WTC11 (cell line): ENCODE results near the gene CYP2C18. TPM values are rescaled to one million over a fixed set of nuclear protein-coding genes. Genes with fewer than 3 reads are reported as not detected.

Experiments used
- ATAC-seq: fragments of 200-7000 bp; cut with Tn5 transposase; 2 replicates; pipeline ENCODE4 v1.10.0; 2021; ENCODE audit warnings: mild to moderate bottlenecking, moderate library complexity
- CTCF ChIA-PET: fragments of 300-600 bp; sonication (Branson Sonifier 250); formaldehyde crosslinking; loops from one replicate; lab custom pipeline; 2021; ENCODE audit warnings: antibody characterized with exemption; lab: Charles Lee
- POLR2A ChIA-PET: fragments of 350-600 bp; sonication (Branson Sonifier 250); formaldehyde crosslinking; loops from one replicate; lab custom pipeline; 2021; ENCODE audit warnings: antibody characterized with exemption; lab: Charles Lee
- DNase-seq: peaks from one replicate; pipeline ENCODE4 v3.0.0; 2021; ENCODE audit warnings: low spot score
- H3K27ac Mint-ChIP-seq: 2 replicates; pipeline ENCODE4 v1.8.0; 2021; ENCODE audit warnings: mixed read lengths
- H3K27me3 Mint-ChIP-seq: 2 replicates; pipeline ENCODE4 v1.8.0; 2021; ENCODE audit warnings: low read depth, mild to moderate bottlenecking, moderate library complexity, mixed read lengths
- H3K36me3 Mint-ChIP-seq: 2 replicates; pipeline ENCODE4 v1.8.0; 2021; ENCODE audit warnings: mixed read lengths
- H3K4me1 Mint-ChIP-seq: 2 replicates; pipeline ENCODE4 v1.8.0; 2022; ENCODE audit warnings: mixed read lengths
- H3K4me3 Mint-ChIP-seq: 2 replicates; pipeline ENCODE4 v1.8.0; 2021; ENCODE audit warnings: mild to moderate bottlenecking, moderate library complexity, mixed read lengths
- H3K9me3 Mint-ChIP-seq: 2 replicates; pipeline ENCODE4 v1.8.0; 2021; ENCODE audit warnings: mixed read lengths
- ATF1 ChIP-seq: sonication (generic); formaldehyde crosslinking; IDR thresholded peaks from 2 replicates; pipeline ENCODE4 v1.8.1; 2023; ENCODE audit warnings: mild to moderate bottlenecking, moderate library complexity, missing genetic modification reagents
- ATF3 ChIP-seq: sonication (generic); formaldehyde crosslinking; conservative IDR thresholded peaks from 2 replicates; pipeline ENCODE4 v1.8.1; 2022; ENCODE audit warnings: mild to moderate bottlenecking, missing genetic modification reagents
- E2F1 ChIP-seq: sonication (generic); formaldehyde crosslinking; IDR thresholded peaks from 2 replicates; pipeline ENCODE4 v1.8.0; 2022; ENCODE audit warnings: mild to moderate bottlenecking, missing genetic modification reagents
- GRHL2 ChIP-seq: fragments of 250-450 bp; sonication (Bioruptor Pico); IDR thresholded peaks from 2 replicates; pipeline ENCODE4 v1.8.0; 2022; ENCODE audit warnings: mild to moderate bottlenecking, moderate library complexity; ENCODE audit not compliant: insufficient replicate concordance, severe bottlenecking
- MYBL2 ChIP-seq: sonication (generic); formaldehyde crosslinking; IDR thresholded peaks from 2 replicates; pipeline ENCODE4 v1.8.1; 2023; ENCODE audit warnings: mild to moderate bottlenecking, moderate library complexity, missing genetic modification reagents
- NFE2L1 ChIP-seq: sonication (generic); formaldehyde crosslinking; IDR thresholded peaks from 2 replicates; pipeline ENCODE4 v1.8.1; 2023; ENCODE audit warnings: missing genetic modification reagents
- NFYB ChIP-seq: sonication (generic); formaldehyde crosslinking; conservative IDR thresholded peaks from 2 replicates; pipeline ENCODE4 v1.8.0; 2022; ENCODE audit warnings: low read depth, missing genetic modification reagents
- OVOL2 ChIP-seq: fragments of 250-450 bp; sonication (Bioruptor Pico); IDR thresholded peaks from 2 replicates; pipeline ENCODE4 v1.9.0; 2021; ENCODE audit warnings: mild to moderate bottlenecking, borderline replicate concordance
- SP1 ChIP-seq: sonication (generic); formaldehyde crosslinking; conservative IDR thresholded peaks from 2 replicates; pipeline ENCODE4 v1.8.1; 2022; ENCODE audit warnings: missing genetic modification reagents
- ZNF121 ChIP-seq: sonication (generic); formaldehyde crosslinking; IDR thresholded peaks from 2 replicates; pipeline ENCODE4 v1.8.0; 2023; ENCODE audit warnings: missing genetic modification reagents
- ZNF219 ChIP-seq: sonication (generic); formaldehyde crosslinking; IDR thresholded peaks from 2 replicates; pipeline ENCODE4 v1.8.0; 2023; ENCODE audit warnings: missing genetic modification reagents, mild to moderate bottlenecking, borderline replicate concordance
- ZNF232 ChIP-seq: sonication (generic); formaldehyde crosslinking; IDR thresholded peaks from 2 replicates; pipeline ENCODE4 v1.8.0; 2022; ENCODE audit warnings: mild to moderate bottlenecking, missing genetic modification reagents
- total RNA-seq: library from RNA; stranded (reverse); gene quantifications from 3 replicates; pipeline ENCODE4 v1.2.3, GENCODE V29; 2021
- TF ChIP-seq, protein P1 (sequence below): sonication (generic); formaldehyde crosslinking; IDR thresholded peaks from 2 replicates; pipeline ENCODE4 v1.8.0; 2023; ENCODE audit warnings: missing genetic modification reagents
- TF ChIP-seq, protein P2 (sequence below): fragments of 250-450 bp; sonication (Bioruptor Pico); IDR thresholded peaks from 2 replicates; pipeline ENCODE4 v2.1.2; 2022; ENCODE audit warnings: mild to moderate bottlenecking, moderate library complexity
- TF ChIP-seq, protein P3 (sequence below): sonication (generic); formaldehyde crosslinking; IDR thresholded peaks from 2 replicates; pipeline ENCODE4 v1.8.1; 2022; ENCODE audit warnings: missing genetic modification reagents, borderline replicate concordance
- TF ChIP-seq, protein P4 (sequence below): sonication (generic); formaldehyde crosslinking; IDR thresholded peaks from 2 replicates; pipeline ENCODE4 v1.8.1; 2023; ENCODE audit warnings: mild to moderate bottlenecking, missing genetic modification reagents, moderate library complexity
- TF ChIP-seq, protein P5 (sequence below): sonication (generic); formaldehyde crosslinking; IDR thresholded peaks from 2 replicates; pipeline ENCODE4 v1.8.1; 2022; ENCODE audit warnings: mild to moderate bottlenecking, missing genetic modification reagents, moderate library complexity, borderline replicate concordance
- TF ChIP-seq, protein P6 (sequence below): sonication (generic); formaldehyde crosslinking; IDR thresholded peaks from 2 replicates; pipeline ENCODE4 v1.8.1; 2022; ENCODE audit warnings: low read depth, missing genetic modification reagents, borderline replicate concordance
- TF ChIP-seq, protein P7 (sequence below): sonication (generic); formaldehyde crosslinking; IDR thresholded peaks from 2 replicates; pipeline ENCODE4 v1.8.1; 2023; ENCODE audit warnings: mild to moderate bottlenecking, missing genetic modification reagents

CYP2C18 gene
- total RNA-seq, 1 experiment from 2014 or later, result 0.28 TPM

- ChIA-PET POLR2A (no interaction called here), CTCF (no interaction called here)
- ATAC-seq (no peak), DNase-seq (no peak)
- no peaks in the 10 kb centered on the region for H3K9me3 Mint-ChIP-seq
- H3K4me3 Mint-ChIP-seq, result no peak overlapping the region
- no peak overlapping the region for H3K27ac Mint-ChIP-seq
- H3K27me3 Mint-ChIP-seq, result no peaks in the 10 kb centered on the region; the same call in 1 of the 2 replicates
- H3K36me3 Mint-ChIP-seq, result no peaks in the 10 kb centered on the region
- no peaks in the 10 kb centered on the region for H3K4me1 Mint-ChIP-seq
- no peak for TF ChIP-seq NFYB (CRISPR knock-in tag)
- TF ChIP-seq, protein P1, sequence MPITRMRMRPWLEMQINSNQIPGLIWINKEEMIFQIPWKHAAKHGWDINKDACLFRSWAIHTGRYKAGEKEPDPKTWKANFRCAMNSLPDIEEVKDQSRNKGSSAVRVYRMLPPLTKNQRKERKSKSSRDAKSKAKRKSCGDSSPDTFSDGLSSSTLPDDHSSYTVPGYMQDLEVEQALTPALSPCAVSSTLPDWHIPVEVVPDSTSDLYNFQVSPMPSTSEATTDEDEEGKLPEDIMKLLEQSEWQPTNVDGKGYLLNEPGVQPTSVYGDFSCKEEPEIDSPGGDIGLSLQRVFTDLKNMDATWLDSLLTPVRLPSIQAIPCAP (CRISPR knock-in tag), result no peak
- TF ChIP-seq, protein P2, sequence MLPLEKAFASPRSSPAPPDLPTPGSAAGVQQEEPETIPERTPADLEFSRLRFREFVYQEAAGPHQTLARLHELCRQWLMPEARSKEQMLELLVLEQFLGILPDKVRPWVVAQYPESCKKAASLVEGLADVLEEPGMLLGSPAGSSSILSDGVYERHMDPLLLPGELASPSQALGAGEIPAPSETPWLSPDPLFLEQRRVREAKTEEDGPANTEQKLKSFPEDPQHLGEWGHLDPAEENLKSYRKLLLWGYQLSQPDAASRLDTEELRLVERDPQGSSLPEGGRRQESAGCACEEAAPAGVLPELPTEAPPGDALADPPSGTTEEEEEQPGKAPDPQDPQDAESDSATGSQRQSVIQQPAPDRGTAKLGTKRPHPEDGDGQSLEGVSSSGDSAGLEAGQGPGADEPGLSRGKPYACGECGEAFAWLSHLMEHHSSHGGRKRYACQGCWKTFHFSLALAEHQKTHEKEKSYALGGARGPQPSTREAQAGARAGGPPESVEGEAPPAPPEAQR (CRISPR knock-in tag), result no peak
- TF ChIP-seq, protein P3, sequence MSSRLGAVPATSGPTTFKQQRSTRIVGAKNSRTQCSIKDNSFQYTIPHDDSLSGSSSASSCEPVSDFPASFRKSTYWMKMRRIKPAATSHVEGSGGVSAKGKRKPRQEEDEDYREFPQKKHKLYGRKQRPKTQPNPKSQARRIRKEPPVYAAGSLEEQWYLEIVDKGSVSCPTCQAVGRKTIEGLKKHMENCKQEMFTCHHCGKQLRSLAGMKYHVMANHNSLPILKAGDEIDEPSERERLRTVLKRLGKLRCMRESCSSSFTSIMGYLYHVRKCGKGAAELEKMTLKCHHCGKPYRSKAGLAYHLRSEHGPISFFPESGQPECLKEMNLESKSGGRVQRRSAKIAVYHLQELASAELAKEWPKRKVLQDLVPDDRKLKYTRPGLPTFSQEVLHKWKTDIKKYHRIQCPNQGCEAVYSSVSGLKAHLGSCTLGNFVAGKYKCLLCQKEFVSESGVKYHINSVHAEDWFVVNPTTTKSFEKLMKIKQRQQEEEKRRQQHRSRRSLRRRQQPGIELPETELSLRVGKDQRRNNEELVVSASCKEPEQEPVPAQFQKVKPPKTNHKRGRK (CRISPR knock-in tag), result no peak
- TF ChIP-seq GRHL2 (CRISPR knock-in tag), result no peak
- TF ChIP-seq, protein P4, sequence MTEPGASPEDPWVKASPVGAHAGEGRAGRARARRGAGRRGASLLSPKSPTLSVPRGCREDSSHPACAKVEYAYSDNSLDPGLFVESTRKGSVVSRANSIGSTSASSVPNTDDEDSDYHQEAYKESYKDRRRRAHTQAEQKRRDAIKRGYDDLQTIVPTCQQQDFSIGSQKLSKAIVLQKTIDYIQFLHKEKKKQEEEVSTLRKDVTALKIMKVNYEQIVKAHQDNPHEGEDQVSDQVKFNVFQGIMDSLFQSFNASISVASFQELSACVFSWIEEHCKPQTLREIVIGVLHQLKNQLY, result no peak
- TF ChIP-seq, protein P5, sequence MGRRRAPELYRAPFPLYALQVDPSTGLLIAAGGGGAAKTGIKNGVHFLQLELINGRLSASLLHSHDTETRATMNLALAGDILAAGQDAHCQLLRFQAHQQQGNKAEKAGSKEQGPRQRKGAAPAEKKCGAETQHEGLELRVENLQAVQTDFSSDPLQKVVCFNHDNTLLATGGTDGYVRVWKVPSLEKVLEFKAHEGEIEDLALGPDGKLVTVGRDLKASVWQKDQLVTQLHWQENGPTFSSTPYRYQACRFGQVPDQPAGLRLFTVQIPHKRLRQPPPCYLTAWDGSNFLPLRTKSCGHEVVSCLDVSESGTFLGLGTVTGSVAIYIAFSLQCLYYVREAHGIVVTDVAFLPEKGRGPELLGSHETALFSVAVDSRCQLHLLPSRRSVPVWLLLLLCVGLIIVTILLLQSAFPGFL (CRISPR knock-in tag), result no peak
- no peak for TF ChIP-seq ATF1
- TF ChIP-seq OVOL2 (CRISPR knock-in tag), result no peak
- TF ChIP-seq MYBL2 (CRISPR knock-in tag), result no peak
- no peak for TF ChIP-seq ATF3 (CRISPR knock-in tag)
- TF ChIP-seq, protein P6, sequence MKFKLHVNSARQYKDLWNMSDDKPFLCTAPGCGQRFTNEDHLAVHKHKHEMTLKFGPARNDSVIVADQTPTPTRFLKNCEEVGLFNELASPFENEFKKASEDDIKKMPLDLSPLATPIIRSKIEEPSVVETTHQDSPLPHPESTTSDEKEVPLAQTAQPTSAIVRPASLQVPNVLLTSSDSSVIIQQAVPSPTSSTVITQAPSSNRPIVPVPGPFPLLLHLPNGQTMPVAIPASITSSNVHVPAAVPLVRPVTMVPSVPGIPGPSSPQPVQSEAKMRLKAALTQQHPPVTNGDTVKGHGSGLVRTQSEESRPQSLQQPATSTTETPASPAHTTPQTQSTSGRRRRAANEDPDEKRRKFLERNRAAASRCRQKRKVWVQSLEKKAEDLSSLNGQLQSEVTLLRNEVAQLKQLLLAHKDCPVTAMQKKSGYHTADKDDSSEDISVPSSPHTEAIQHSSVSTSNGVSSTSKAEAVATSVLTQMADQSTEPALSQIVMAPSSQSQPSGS, result no peak
- no peak for TF ChIP-seq NFE2L1
- TF ChIP-seq E2F1 (CRISPR knock-in tag), result no peak
- TF ChIP-seq, protein P7, sequence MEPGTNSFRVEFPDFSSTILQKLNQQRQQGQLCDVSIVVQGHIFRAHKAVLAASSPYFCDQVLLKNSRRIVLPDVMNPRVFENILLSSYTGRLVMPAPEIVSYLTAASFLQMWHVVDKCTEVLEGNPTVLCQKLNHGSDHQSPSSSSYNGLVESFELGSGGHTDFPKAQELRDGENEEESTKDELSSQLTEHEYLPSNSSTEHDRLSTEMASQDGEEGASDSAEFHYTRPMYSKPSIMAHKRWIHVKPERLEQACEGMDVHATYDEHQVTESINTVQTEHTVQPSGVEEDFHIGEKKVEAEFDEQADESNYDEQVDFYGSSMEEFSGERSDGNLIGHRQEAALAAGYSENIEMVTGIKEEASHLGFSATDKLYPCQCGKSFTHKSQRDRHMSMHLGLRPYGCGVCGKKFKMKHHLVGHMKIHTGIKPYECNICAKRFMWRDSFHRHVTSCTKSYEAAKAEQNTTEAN (CRISPR knock-in tag), result no peak
- no peak for TF ChIP-seq SP1 (CRISPR knock-in tag)
- TF ChIP-seq ZNF232 (CRISPR knock-in tag), result no peak
- no peak for TF ChIP-seq ZNF219 (CRISPR knock-in tag)
- no peak for TF ChIP-seq ZNF121 (CRISPR knock-in tag)
These were observed 42.3 kb downstream of the CYP2C18 start for GRCh38 chr10:94725871-94726270.
